ENCODE measurements around the gene TMEM267. TPM values are rescaled to one million over a fixed set of nuclear protein-coding genes. Genes with fewer than 3 reads are reported as not detected.
"Not testable (repeated sequence)": the region's sequence is repeated elsewhere in the genome, so short reads cannot be mapped to it uniquely, and the experiment has no call there.

The TMEM267 gene, protein sequence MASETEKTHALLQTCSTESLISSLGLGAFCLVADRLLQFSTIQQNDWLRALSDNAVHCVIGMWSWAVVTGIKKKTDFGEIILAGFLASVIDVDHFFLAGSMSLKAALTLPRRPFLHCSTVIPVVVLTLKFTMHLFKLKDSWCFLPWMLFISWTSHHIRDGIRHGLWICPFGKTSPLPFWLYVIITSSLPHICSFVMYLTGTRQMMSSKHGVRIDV
- total RNA-seq = 9.8 TPM

GRCh38 chr5:43483298-43484105, at the start of gene TMEM267:
Gene TMEM267, minus strand, starts transcription at chr5:43483865. Its CDS starts 29,896 bp downstream, at chr5:43453969.
- FAIRE-seq (no peak), DNase-seq (ENCODE audit: low spot score in 2 of 2) (peak; percentile 85 to 86)

- DNase-seq (ENCODE audit: low spot score in 2 of 2) (no peak), FAIRE-seq (no peak)
These were observed 47.0 kb upstream of the TMEM267 start for GRCh38 chr5:43530648-43531047.

DNA sequence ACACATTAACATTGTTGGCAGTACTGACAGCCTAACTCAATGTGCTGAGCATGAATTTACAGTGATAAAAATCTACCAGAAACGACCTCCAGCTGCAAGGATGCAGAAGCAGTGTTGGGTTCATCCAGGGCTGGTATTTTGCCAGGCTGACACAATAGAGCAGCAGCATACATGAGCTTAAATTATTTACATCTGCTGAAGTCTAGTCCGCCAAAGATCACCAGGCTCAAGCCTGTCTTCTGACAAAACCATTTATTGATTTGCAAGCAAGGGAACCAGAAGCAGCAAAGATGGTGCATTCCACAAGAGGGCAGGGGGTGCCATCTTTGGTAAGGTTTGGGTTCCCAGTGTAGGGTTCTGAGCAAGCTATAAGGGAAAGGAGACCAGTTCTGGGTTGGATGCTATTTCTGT, 40.0 kb upstream of the TMEM267 start:
- no peak for FAIRE-seq

GRCh38 chr5:43520615-43521014, 37.0 kb upstream of the TMEM267 start:
- FAIRE-seq (no peak), DNase-seq (ENCODE audit: low spot score in 2 of 2) (no peak)

More for the DNA sequence above, 40.0 kb upstream of the TMEM267 start:
- DNase-seq (ENCODE audit: low spot score in 2 of 2) = no peak

GRCh38 chr5:43515678-43516048, 32.0 kb upstream of the TMEM267 start:
- no peak for FAIRE-seq
- DNase-seq (ENCODE audit: low spot score in 2 of 2) = no peak

DNA sequence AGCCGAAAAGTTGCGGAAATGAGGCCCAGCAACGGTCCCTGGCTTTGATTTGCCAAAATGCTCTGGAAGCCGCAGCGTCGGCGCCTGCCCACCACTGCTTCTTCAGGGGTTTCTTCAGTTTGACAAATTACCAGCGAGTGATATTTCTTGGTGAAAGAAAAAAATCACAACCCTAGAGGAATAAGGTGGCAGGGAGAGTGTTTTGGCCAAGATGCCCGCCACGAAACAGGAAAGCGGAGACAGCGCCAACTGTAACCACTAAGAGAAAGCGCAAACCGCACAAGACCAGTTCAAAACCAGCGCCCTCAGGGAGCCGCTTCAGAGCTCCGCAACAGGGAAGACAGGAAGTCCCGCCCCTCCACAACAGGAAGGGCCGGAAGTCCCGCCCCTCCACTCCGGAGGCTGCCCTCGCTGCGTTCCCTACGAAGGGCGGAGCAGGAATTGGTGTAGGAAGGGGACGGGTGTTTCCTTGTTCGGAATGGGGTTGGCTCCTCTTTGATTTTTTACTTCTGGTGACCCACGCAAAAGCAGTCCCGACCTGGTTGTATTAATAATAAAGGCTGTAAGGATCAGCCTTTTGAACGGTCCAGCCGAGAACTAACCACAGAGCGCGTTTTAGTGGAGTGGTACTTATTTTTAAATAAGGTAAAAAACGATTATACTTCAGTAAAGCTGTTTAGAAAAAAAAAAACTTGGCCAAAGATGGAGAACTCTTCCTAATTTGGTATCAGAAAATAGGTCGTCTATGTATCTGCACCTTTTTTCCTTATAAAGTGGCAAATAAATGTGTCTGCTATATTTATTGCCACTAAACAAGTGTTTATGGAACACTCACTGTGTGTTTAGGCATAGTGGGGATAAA, 31.4 kb upstream of the TMEM267 start, which contains the start of gene C5orf34:
C5orf34 (minus strand) TSS at position 333 of the 862 bp plus-strand sequence. CDS start 5,809 bp downstream, outside the sequence.
- DNase-seq (ENCODE audit: low spot score in 2 of 2) = peak; percentile 95 to 97
- no peak for FAIRE-seq

- FAIRE-seq (no peak), DNase-seq (ENCODE audit: low spot score in 2 of 2) (peak in 1 of 2 donors; percentile 25)
These were observed 30.8 kb upstream of the TMEM267 start for GRCh38 chr5:43514471-43514815.

DNA sequence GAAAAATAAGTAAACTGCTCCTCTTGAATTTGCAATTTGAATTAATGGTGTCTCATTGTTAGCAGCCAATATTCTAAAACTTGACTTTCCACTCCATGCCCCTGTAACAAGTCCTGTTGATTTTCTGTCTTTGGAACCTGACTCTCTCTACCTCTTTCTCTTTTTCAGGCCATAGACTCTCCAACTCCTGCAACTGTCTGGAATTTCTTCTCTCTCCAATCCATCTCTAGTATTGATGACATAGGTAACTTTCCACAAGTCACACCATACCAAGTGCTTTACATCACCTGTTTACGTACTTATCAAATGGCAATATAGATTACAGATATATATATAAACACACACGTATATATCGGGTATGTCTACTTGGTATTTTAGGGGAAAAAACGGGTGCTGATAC, 30.4 kb upstream of the TMEM267 start:
- DNase-seq (ENCODE audit: low spot score in 2 of 2) = no peak
- FAIRE-seq = no peak

- DNase-seq (ENCODE audit: low spot score in 2 of 2); FAIRE-seq: not testable (repeated sequence)
These were observed 27.4 kb upstream of the TMEM267 start for GRCh38 chr5:43511062-43511461.

GRCh38 chr5:43498581-43498980, 14.9 kb upstream of the TMEM267 start:
- no peak for DNase-seq (ENCODE audit: low spot score in 2 of 2)
- no peak for FAIRE-seq

- no peak for FAIRE-seq
- DNase-seq (ENCODE audit: low spot score in 2 of 2) = no peak
These were observed 13.8 kb upstream of the TMEM267 start for GRCh38 chr5:43497311-43498104.

- FAIRE-seq (no peak), DNase-seq (ENCODE audit: low spot score in 2 of 2) (no peak)
These were observed 7.7 kb upstream of the TMEM267 start for GRCh38 chr5:43491326-43491725.

DNA sequence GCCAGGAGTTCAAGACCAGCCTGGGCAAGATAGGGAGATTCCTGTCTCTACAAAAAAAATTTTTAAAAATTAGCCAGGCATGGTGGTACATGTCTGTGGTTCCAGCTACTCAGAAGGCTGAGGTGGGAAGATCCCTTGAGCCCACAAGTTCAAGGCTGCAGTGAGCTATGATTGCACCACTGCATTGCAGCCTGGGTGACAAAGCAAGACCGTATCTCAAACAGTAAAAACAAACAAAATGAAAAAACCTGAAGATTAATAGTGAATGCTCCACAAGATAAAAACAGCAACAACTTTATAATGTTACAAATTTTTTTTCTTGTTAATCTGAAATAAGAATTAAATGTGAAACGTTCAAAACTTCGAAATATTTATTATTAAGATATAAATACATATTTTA, 2.7 kb upstream of the TMEM267 start:
- no peak for DNase-seq (ENCODE audit: low spot score in 2 of 2)
- FAIRE-seq = no peak

DNA sequence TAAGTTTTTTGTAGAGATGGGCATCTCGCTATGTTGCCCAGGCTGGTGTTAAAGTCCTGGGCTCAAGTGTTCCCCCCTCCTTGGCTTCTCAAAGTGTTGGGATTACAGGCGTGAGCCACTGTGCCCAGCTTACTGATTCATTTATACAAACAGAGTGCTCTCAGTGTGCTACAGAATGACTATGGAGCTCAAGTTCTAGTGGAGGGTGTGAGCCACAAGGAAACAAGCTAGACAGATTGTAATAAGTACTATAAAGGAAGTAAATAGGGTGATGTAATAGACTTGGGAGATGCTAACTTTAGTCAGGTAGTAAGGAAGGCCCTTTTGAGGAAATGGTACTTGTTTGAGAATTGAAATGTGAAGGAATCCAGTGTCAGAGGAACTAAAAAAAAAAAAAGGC, 1.7 kb upstream of the TMEM267 start:
- FAIRE-seq (no peak), DNase-seq (ENCODE audit: low spot score in 2 of 2) (no peak)

GRCh38 chr5:43484106-43484849, 613 bp upstream of the TMEM267 start:
- no peak for FAIRE-seq
- DNase-seq (ENCODE audit: low spot score in 2 of 2) = peak; percentile 64 to 71

GRCh38 chr5:43482490-43483297, 971 bp downstream of the TMEM267 start:
- no peak for FAIRE-seq
- no peak for DNase-seq (ENCODE audit: low spot score in 2 of 2)

- FAIRE-seq = no peak
These were observed 13.8 kb downstream of the TMEM267 start for GRCh38 chr5:43469671-43470391.

GRCh38 chr5:43467100-43467499, 16.6 kb downstream of the TMEM267 start:
- no peak for FAIRE-seq
- no peak for DNase-seq (ENCODE audit: low spot score in 2 of 2)

More at GRCh38 chr5:43469671-43470391, 13.8 kb downstream of the TMEM267 start:
- DNase-seq (ENCODE audit: low spot score in 2 of 2) = no peak

Measured in frontal cortex (tissue), 4 donors.